Osteocyte (in vitro differentiated cells): ENCODE results near the gene ADAMTS6. TPM values are rescaled to one million over a fixed set of nuclear protein-coding genes. Genes with fewer than 3 reads are reported as not detected.

ENCODE experiments used
- DNase-seq: peaks from one replicate; pipeline ENCODE4 v3.0.0; 2021; ENCODE audit warnings: mixed read lengths; ENCODE audit not compliant: unreplicated experiment; ENCODE audit errors: extremely low spot score
- H3K27ac Mint-ChIP-seq: one replicate; pipeline ENCODE4 v1.8.0; 2021; ENCODE audit warnings: mild to moderate bottlenecking, mixed read lengths; ENCODE audit not compliant: unreplicated experiment
- H3K27me3 Mint-ChIP-seq: one replicate; pipeline ENCODE4 v1.8.0; 2021; ENCODE audit warnings: mixed read lengths; ENCODE audit not compliant: unreplicated experiment
- H3K36me3 Mint-ChIP-seq: one replicate; pipeline ENCODE4 v1.8.0; 2021; ENCODE audit warnings: mixed read lengths; ENCODE audit not compliant: unreplicated experiment
- H3K4me1 Mint-ChIP-seq: one replicate; pipeline ENCODE4 v1.8.0; 2021; ENCODE audit warnings: mixed read lengths; ENCODE audit not compliant: unreplicated experiment
- H3K4me3 Mint-ChIP-seq: one replicate; pipeline ENCODE4 v1.8.0; 2021; ENCODE audit warnings: mild to moderate bottlenecking, moderate library complexity, mixed read lengths; ENCODE audit not compliant: unreplicated experiment
- H3K9me3 Mint-ChIP-seq: one replicate; pipeline ENCODE4 v1.8.0; 2021; ENCODE audit warnings: mixed read lengths; ENCODE audit not compliant: unreplicated experiment
- total RNA-seq: library from RNA; stranded (reverse); gene quantifications from 2 replicates; pipeline ENCODE4 v1.2.1, GENCODE V29; 2021
- TF ChIP-seq, protein P1 (sequence below): fragments of 200-600 bp; sonication (generic); IDR thresholded peaks from 2 replicates; pipeline ENCODE4 v1.5.0; 2021; ENCODE audit warnings: antibody characterized with exemption, mild to moderate bottlenecking, moderate library complexity

The ADAMTS6 gene
- total RNA-seq, 1 donor from 2014 or later: 4.7 TPM

DNA sequence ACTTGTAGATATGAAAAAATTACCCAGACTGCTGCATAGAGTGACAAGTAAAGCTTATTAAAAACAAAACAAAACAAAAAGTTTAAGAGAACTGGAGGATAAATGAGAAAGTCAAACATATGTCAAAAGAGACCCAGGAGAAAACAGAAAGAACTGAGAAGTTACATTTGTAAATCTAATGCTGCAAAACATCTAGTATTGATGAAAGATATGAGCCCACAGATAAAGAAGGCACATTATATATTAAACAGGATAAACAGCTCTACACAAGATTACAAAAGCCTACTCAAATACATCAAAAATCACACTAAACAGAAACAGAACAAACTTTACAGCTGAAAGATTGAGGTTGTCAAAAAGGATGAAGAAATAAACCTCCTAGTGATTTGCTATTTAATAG is 55.1 kb downstream of the ADAMTS6 start:
- Mint-ChIP-seq H3K27me3 (no peaks in the 10 kb centered on the region), H3K27ac (no peak overlapping the region), H3K9me3 (peaks cover 8% of the 10 kb centered on the region), H3K4me3 (no peak overlapping the region), H3K36me3 (peaks cover 7% of the 10 kb centered on the region), H3K4me1 (peaks cover 5% of the 10 kb centered on the region)
- DNase-seq: no peak
- TF ChIP-seq, protein P1, sequence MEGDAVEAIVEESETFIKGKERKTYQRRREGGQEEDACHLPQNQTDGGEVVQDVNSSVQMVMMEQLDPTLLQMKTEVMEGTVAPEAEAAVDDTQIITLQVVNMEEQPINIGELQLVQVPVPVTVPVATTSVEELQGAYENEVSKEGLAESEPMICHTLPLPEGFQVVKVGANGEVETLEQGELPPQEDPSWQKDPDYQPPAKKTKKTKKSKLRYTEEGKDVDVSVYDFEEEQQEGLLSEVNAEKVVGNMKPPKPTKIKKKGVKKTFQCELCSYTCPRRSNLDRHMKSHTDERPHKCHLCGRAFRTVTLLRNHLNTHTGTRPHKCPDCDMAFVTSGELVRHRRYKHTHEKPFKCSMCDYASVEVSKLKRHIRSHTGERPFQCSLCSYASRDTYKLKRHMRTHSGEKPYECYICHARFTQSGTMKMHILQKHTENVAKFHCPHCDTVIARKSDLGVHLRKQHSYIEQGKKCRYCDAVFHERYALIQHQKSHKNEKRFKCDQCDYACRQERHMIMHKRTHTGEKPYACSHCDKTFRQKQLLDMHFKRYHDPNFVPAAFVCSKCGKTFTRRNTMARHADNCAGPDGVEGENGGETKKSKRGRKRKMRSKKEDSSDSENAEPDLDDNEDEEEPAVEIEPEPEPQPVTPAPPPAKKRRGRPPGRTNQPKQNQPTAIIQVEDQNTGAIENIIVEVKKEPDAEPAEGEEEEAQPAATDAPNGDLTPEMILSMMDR: no peak

DNA sequence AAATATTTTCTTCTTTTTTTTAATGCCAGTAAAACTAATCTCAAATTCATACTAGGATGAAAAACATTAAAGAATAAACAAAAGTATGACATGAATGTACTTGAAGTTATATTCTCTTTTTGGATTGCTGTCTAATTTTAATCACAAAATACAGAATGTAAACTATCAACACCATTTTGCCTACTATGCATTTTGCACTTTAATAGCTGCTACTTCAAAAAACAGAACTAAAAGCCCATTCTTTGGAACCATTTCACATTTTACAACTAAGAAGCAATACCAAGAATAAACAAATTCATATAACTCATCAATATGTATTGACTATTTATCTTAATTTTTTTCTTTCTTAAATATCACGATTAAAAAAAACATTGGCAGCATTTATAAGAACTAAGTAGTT is 58.1 kb downstream of the ADAMTS6 start:
- no peak for DNase-seq
- no peak overlapping the region for H3K4me3 Mint-ChIP-seq
- no peaks in the 10 kb centered on the region for H3K27me3 Mint-ChIP-seq
- H3K27ac Mint-ChIP-seq: no peak overlapping the region
- TF ChIP-seq, protein P1: no peak
- H3K9me3 Mint-ChIP-seq: peaks cover 28% of the 10 kb centered on the region
- no peaks in the 10 kb centered on the region for H3K4me1 Mint-ChIP-seq
- H3K36me3 Mint-ChIP-seq: peaks cover 14% of the 10 kb centered on the region

- Mint-ChIP-seq H3K4me1 (no peaks in the 10 kb centered on the region), H3K9me3 (peaks cover 39% of the 10 kb centered on the region), H3K27me3 (no peaks in the 10 kb centered on the region), H3K36me3 (peaks cover 19% of the 10 kb centered on the region), H3K4me3 (no peak overlapping the region), H3K27ac (no peak overlapping the region)
- TF ChIP-seq, protein P1: no peak
- no peak for DNase-seq
These were observed 63.1 kb downstream of the ADAMTS6 start for GRCh38 chr5:65418661-65419060.

- H3K4me3 Mint-ChIP-seq: no peak overlapping the region
- H3K27ac Mint-ChIP-seq: no peak overlapping the region
- DNase-seq: no peak
- H3K27me3 Mint-ChIP-seq: no peaks in the 10 kb centered on the region
- peaks cover 20% of the 10 kb centered on the region for H3K9me3 Mint-ChIP-seq
- peaks cover 7% of the 10 kb centered on the region for H3K36me3 Mint-ChIP-seq
- H3K4me1 Mint-ChIP-seq: no peaks in the 10 kb centered on the region
- TF ChIP-seq, protein P1: no peak
These were observed 67.9 kb downstream of the ADAMTS6 start for GRCh38 chr5:65413822-65414221.

GRCh38 chr5:65412842-65413241 is 68.9 kb downstream of the ADAMTS6 start:
- H3K27ac Mint-ChIP-seq: no peak overlapping the region
- DNase-seq: no peak
- H3K9me3 Mint-ChIP-seq: peaks cover 15% of the 10 kb centered on the region
- TF ChIP-seq, protein P1: no peak
- no peak overlapping the region for H3K4me3 Mint-ChIP-seq
- peaks cover 8% of the 10 kb centered on the region for H3K36me3 Mint-ChIP-seq
- H3K27me3 Mint-ChIP-seq: no peaks in the 10 kb centered on the region
- no peaks in the 10 kb centered on the region for H3K4me1 Mint-ChIP-seq
